ENCODE measurements around the gene FBXL5. TPM values are rescaled to one million over a fixed set of nuclear protein-coding genes. Genes with fewer than 3 reads are reported as not detected.
"Not testable (repeated sequence)": the region's sequence is repeated elsewhere in the genome, so short reads cannot be mapped to it uniquely, and the experiment has no call there.

The FBXL5 gene
- total RNA-seq, 1 donor from 2014 or later, result 124 TPM

- no peak for DNase-seq (ENCODE audit: low spot score)
Measured at GRCh38 chr4:15652841-15653240, 2.3 kb downstream of the FBXL5 start.

GRCh38 chr4:15652191-15652590, 3.0 kb downstream of the FBXL5 start:
- no peak for DNase-seq (ENCODE audit: low spot score)

- no peak for DNase-seq (ENCODE audit: low spot score)
Measured at GRCh38 chr4:15651676-15652075, 3.5 kb downstream of the FBXL5 start.

- DNase-seq (ENCODE audit: low spot score), result no peak
Measured at GRCh38 chr4:15649914-15650545, 5.1 kb downstream of the FBXL5 start.

- DNase-seq (ENCODE audit: low spot score), result no peak
Measured at GRCh38 chr4:15648600-15648999, 6.6 kb downstream of the FBXL5 start.

- DNase-seq (ENCODE audit: low spot score), result no peak
Measured at GRCh38 chr4:15638418-15638817, 16.7 kb downstream of the FBXL5 start.

- DNase-seq (ENCODE audit: low spot score), result no peak
Measured at GRCh38 chr4:15636818-15637217, 18.3 kb downstream of the FBXL5 start.

- not testable (repeated sequence) for DNase-seq (ENCODE audit: low spot score)
Measured at GRCh38 chr4:15617407-15617806, 37.8 kb downstream of the FBXL5 start.

- not testable (repeated sequence) for DNase-seq (ENCODE audit: low spot score)
Measured at GRCh38 chr4:15614891-15615290, 40.3 kb downstream of the FBXL5 start.

- no peak for DNase-seq (ENCODE audit: low spot score)
Measured at GRCh38 chr4:15612136-15612535, 43.0 kb downstream of the FBXL5 start.

GRCh38 chr4:15610855-15611254, 44.3 kb downstream of the FBXL5 start:
- DNase-seq (ENCODE audit: low spot score), result no peak

- DNase-seq (ENCODE audit: low spot score), result no peak
Measured at GRCh38 chr4:15605537-15605936, 49.6 kb downstream of the FBXL5 start.

- DNase-seq (ENCODE audit: low spot score), result no peak
Measured at GRCh38 chr4:15601862-15602261, 53.3 kb downstream of the FBXL5 start.

GRCh38 chr4:15600176-15600575, 55.0 kb downstream of the FBXL5 start:
- DNase-seq (ENCODE audit: low spot score), result no peak

- DNase-seq (ENCODE audit: low spot score), result no peak
Measured at GRCh38 chr4:15598644-15599043, 56.5 kb downstream of the FBXL5 start.

GRCh38 chr4:15592799-15593198, 62.4 kb downstream of the FBXL5 start:
- no peak for DNase-seq (ENCODE audit: low spot score)

GRCh38 chr4:15587649-15588048, 67.5 kb downstream of the FBXL5 start:
- DNase-seq (ENCODE audit: low spot score), result no peak

GRCh38 chr4:15586066-15586465, 69.1 kb downstream of the FBXL5 start:
- DNase-seq (ENCODE audit: low spot score), result no peak

- DNase-seq (ENCODE audit: low spot score), result no peak
Measured at GRCh38 chr4:15585331-15585730, 69.8 kb downstream of the FBXL5 start.

- no peak for DNase-seq (ENCODE audit: low spot score)
Measured at GRCh38 chr4:15584785-15585184, 70.4 kb downstream of the FBXL5 start.

- DNase-seq (ENCODE audit: low spot score), result no peak
Measured at GRCh38 chr4:15577508-15577907, 77.6 kb downstream of the FBXL5 start.

GRCh38 chr4:15575966-15576365, 79.2 kb downstream of the FBXL5 start:
- no peak for DNase-seq (ENCODE audit: low spot score)

- DNase-seq (ENCODE audit: low spot score), result no peak
Measured at GRCh38 chr4:15569746-15570145, 85.4 kb downstream of the FBXL5 start.

- no peak for DNase-seq (ENCODE audit: low spot score)
Measured at GRCh38 chr4:15568821-15569220, 86.3 kb downstream of the FBXL5 start.
